Adrenal gland (tissue), 12 donors: Measurements from ENCODE around the gene TRIO. TPM values are rescaled to one million over a fixed set of nuclear protein-coding genes. Genes with fewer than 3 reads are reported as not detected.

ENCODE experiments used
- DNase-seq, 7 donors: peaks; one replicate each; pipeline ENCODE4 v3.0.0-alpha.2; 2019 to 2020
- H3K27ac ChIP-seq, 5 donors: fragments of 200-600 bp; sonication (generic) in 4 of 5; 1 replicate in 3 of 5; 2 replicates in 2 of 5; pipeline versions ENCODE4 v1.5.1 to v1.8.0; 2016 to 2020; ENCODE audit warnings: mild to moderate bottlenecking in 1 of 5
- H3K27me3 ChIP-seq: fragments of 200-600 bp; 2 replicates; pipeline ENCODE4 v1.8.0; 2021
- H3K36me3 ChIP-seq, 2 donors: fragments of 200-600 bp; replicated peaks in 1 of 2; 1 replicate in 1 of 2; 2 replicates in 1 of 2; pipeline versions ENCODE4 v1.5.1 to v1.8.0; 2018 to 2022
- H3K4me1 ChIP-seq, 2 donors: fragments of 200-600 bp; replicated peaks in 1 of 2; 1 replicate in 1 of 2; 2 replicates in 1 of 2; pipeline versions ENCODE4 v1.5.1 to v1.8.0; 2018 to 2021
- H3K4me3 ChIP-seq, 4 donors: fragments of 200-600 bp; sonication (generic) in 3 of 4; one replicate each; pipeline ENCODE4 v1.5.1; 2016 to 2018
- H3K9me3 ChIP-seq, 3 donors: fragments of 200-600 bp; sonication (generic) in 1 of 3; replicated peaks in 1 of 3; 1 replicate in 2 of 3; 2 replicates in 1 of 3; pipeline versions ENCODE4 v1.5.1 to v1.8.0; 2016 to 2021
- POLR2A ChIP-seq, 2 donors: fragments of 450-650 bp; IDR thresholded peaks; one replicate each; pipeline ENCODE4 v1.6.1; 2017; ENCODE audit warnings: antibody characterized with exemption in 2 of 2, mild to moderate bottlenecking in 2 of 2, moderate library complexity in 1 of 2
- WGBS, 4 donors: extraction: QIAGEN DNeasy Blood & Tissue Kit in 2 of 4; methylation state at CpG; one replicate each; pipeline versions ENCODE4 v1.1.5 to v1.1.7; 2013 to 2017; 5-methylcytosine and 5-hydroxymethylcytosine counted together
- intact Hi-C, 2 donors: fragments of 100-400 bp; cut with DNase I; formaldehyde crosslinking; loops; one replicate each; pipeline versions ENCODE4 v1.14.1 to v1.15.0; 2022 to 2023
- polyA plus RNA-seq, 3 donors: library from polyadenylated mRNA; stranded (reverse); fragments of 200-250 nt in 2 of 3; fragments of 350-450 nt in 1 of 3; fragmentation: Illumina TruSeq in 1 of 3; extraction: RNeasy Lipid Tissue Mini Kit (QIAGEN cat#74804) in 1 of 3; gene quantifications; one replicate each; pipeline ENCODE4 v1.2.3, GENCODE V29; 2013 to 2014
- total RNA-seq, 9 donors: library from RNA; depleted of rRNA in 4 of 9; stranded (reverse); fragments of >200 nt in 4 of 9; fragments of 120-200 nt in 1 of 9; fragmentation: NEBNext Ultra II Directional in 1 of 9; extraction: Animal tissue kit (Norgen Biotek cat#: 25700) in 1 of 9; gene quantifications; one replicate each; pipeline versions ENCODE4 v1.1.0 to v1.2.4, GENCODE V29; 2013 to 2023
- TF ChIP-seq, protein P1 (sequence below), 6 experiments: fragments of 450-650 bp in 4 of 6; fragments of 200-600 bp in 2 of 6; sonication (generic) in 1 of 6; IDR thresholded peaks; 1 replicate in 5 of 6; 2 replicates in 1 of 6; pipeline versions ENCODE4 v1.5.1 to v1.8.0; 2016 to 2021; ENCODE audit warnings: antibody characterized with exemption in 6 of 6, mild to moderate bottlenecking in 2 of 6, moderate library complexity in 1 of 6
- donor health status: healthy with polysubstance abuse.
- donor health status: Bipolar disorder and iron deficiency.
- donor health status: DM: yes; HTN: yes; CAD: no.
- donor health status: DM: no; HTN: no; CAD: no.
- donor health status: DM: no; HTN: no; CAD: no.
- donor health status: DM: yes; HTN: yes; CAD: no.

The TRIO gene
- total and polyA plus RNA-seq, 12 donors, result 27.3 to 109 (median 72.4) TPM

DNA sequence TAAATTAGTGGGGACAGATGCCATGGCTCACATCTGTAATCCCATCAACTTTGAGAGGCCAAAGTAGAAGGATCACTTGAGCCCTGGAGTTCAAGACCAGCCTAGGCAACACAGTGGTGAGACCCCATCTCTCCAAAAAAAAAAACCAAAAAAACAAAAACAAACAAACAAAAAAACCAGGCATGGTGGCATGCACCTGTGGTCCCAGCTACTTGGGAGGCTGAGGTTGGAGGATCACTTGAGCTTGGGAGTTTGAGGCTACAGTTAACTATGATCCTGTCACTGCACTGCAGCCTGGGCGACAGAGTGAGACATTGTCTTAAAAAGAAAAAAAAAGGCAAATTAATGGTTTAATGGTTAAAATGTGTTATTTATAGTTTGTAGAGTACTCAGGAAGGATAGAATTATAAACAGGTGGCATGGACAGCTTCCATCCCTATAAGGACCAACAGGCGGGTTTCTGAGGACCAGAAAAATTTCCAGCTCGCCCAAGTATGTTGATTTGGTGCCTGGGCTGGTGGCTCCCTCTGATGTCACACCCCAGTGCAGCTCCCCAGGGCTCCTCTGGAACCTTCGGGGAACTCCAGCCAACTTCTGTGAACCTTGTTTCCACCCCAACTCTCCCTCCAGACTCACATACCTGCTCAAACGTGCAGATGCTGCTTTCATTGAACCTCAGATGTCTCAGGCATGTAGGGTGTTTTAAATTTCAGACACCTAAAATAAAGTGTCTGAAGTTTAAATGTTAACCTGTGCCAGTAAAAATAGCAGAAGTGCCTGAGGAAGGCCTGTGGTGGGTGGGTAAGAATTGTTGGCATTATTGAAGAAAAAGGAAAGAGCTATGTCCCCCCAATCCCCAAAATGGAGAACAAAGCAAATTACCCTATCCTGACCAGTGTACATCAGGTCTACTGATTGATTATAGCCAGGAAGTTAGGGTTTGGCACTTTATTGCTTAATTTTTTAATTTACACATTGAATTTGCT is 69.0 kb downstream of the TRIO start:
- H3K36me3 ChIP-seq, result no peaks in the 10 kb centered on the region
- peaks cover 12 to 43% of the 10 kb centered on the region in 2 donors for H3K4me1 ChIP-seq
- H3K9me3 ChIP-seq, result no peaks in the 10 kb centered on the region
- no peak overlapping the region for H3K27ac ChIP-seq
- no peaks in the 10 kb centered on the region for H3K27me3 ChIP-seq
- no peak for DNase-seq
- 85 to 91% (median 86%) methylated on average over 5 of the region's 5 CpGs for WGBS, 4 donors
- intact Hi-C loops, result no loop called here
- TF ChIP-seq, protein P1, sequence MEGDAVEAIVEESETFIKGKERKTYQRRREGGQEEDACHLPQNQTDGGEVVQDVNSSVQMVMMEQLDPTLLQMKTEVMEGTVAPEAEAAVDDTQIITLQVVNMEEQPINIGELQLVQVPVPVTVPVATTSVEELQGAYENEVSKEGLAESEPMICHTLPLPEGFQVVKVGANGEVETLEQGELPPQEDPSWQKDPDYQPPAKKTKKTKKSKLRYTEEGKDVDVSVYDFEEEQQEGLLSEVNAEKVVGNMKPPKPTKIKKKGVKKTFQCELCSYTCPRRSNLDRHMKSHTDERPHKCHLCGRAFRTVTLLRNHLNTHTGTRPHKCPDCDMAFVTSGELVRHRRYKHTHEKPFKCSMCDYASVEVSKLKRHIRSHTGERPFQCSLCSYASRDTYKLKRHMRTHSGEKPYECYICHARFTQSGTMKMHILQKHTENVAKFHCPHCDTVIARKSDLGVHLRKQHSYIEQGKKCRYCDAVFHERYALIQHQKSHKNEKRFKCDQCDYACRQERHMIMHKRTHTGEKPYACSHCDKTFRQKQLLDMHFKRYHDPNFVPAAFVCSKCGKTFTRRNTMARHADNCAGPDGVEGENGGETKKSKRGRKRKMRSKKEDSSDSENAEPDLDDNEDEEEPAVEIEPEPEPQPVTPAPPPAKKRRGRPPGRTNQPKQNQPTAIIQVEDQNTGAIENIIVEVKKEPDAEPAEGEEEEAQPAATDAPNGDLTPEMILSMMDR (IDR thresholded peaks at IDR 0.05), result no peak
- no peak for TF ChIP-seq POLR2A (IDR thresholded peaks at IDR 0.05)
- no peak overlapping the region for H3K4me3 ChIP-seq

DNA sequence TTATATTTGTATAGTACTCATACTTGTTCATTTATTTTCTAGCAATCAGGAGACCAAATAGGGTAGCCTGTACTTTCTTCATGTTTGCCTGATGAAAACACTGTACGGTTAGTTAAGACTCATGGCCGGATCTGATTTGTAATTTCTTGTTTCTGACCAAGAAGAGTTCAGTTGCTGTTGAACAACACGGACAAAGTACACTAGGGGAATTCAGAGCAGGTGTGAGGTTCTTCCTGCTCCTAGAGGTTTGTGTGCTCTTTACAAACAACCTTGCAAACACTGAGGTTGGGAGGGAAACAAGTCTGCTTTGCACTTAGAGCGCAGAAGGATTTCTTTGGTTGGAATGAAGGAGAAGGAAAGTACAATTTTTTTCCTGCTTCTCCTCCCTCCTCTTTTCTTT is 69.7 kb downstream of the TRIO start:
- no peak overlapping the region for H3K4me3 ChIP-seq
- WGBS, 4 donors, result 71 to 77% (median 74%) methylated on average over 4 of the region's 4 CpGs
- no peak for DNase-seq
- TF ChIP-seq, protein P1 (IDR thresholded peaks at IDR 0.05), result no peak
- no peak for TF ChIP-seq POLR2A (IDR thresholded peaks at IDR 0.05)
- intact Hi-C loops, result no loop called here
- H3K27ac ChIP-seq, result no peak overlapping the region
- peaks cover 14 to 47% of the 10 kb centered on the region in 2 donors for H3K4me1 ChIP-seq
- H3K9me3 ChIP-seq, result no peaks in the 10 kb centered on the region
- no peaks in the 10 kb centered on the region for H3K27me3 ChIP-seq
- H3K36me3 ChIP-seq, result no peaks in the 10 kb centered on the region

DNA sequence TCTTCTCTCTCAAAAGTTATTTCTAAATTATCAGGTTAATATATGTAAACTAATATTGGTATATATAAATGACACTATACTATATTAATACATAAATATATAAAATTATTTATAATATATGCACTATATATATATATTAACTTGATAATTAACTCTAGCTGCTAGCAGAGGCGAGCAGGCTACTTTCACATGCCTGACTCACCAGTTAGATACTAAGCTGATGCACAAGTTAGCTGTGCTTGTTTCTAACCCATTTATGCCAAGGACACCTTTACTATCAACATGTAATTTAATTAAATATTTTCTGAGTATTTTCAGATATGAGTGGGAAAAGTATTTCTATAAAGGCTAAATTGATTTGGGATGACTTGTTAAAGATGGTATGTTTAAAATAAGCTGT is 70.1 kb downstream of the TRIO start:
- intact Hi-C loops, result no loop called here
- H3K4me1 ChIP-seq, result peaks cover 18 to 47% of the 10 kb centered on the region in 2 donors

More for the DNA sequence above, 70.1 kb downstream of the TRIO start:
- Histone ChIP-seq H3K36me3 (no peaks in the 10 kb centered on the region), H3K27me3 (no peaks in the 10 kb centered on the region), H3K4me3 (no peak overlapping the region), H3K27ac (no peak overlapping the region), H3K9me3 (no peaks in the 10 kb centered on the region)
- no peak for DNase-seq
- 52 to 73% (median 62%) methylated on average over 1 of the region's 1 CpG for WGBS, 4 donors
- TF ChIP-seq, protein P1 (IDR thresholded peaks at IDR 0.05), result no peak
- TF ChIP-seq POLR2A (IDR thresholded peaks at IDR 0.05), result no peak
